H9 (cell line): ENCODE measurements around the gene CDH8. TPM values are rescaled to one million over a fixed set of nuclear protein-coding genes. Genes with fewer than 3 reads are reported as not detected.

ENCODE experiments used
- DNase-seq: peaks from one replicate; pipeline ENCODE4 v3.0.0-alpha.2; 2017
- H2AFZ ChIP-seq: one replicate; pipeline ENCODE4 v1.6.1; 2013; ENCODE audit warnings: mild to moderate bottlenecking, low read length, control low read depth, moderate library complexity
- H2AK5ac ChIP-seq: 2 replicates; pipeline ENCODE4 v1.6.1; 2013; ENCODE audit warnings: low read length, control low read depth, mixed read lengths; ENCODE audit not compliant: insufficient read length
- H2BK120ac ChIP-seq: one replicate; pipeline ENCODE4 v1.6.1; 2013; ENCODE audit warnings: low read depth, mild to moderate bottlenecking, low read length, control low read depth, inconsistent platforms; ENCODE audit not compliant: poor library complexity, severe bottlenecking
- H2BK12ac ChIP-seq: 2 replicates; pipeline ENCODE4 v1.6.1; 2013; ENCODE audit warnings: low read length, control low read depth, mixed read lengths, low read depth; ENCODE audit not compliant: insufficient read length
- H2BK15ac ChIP-seq: 2 replicates; pipeline ENCODE4 v1.6.1; 2013; ENCODE audit warnings: low read depth, low read length, control low read depth
- H2BK20ac ChIP-seq: one replicate; pipeline ENCODE4 v1.6.1; 2013; ENCODE audit warnings: low read depth, mild to moderate bottlenecking, low read length, control low read depth, inconsistent platforms; ENCODE audit not compliant: poor library complexity, severe bottlenecking
- H2BK5ac ChIP-seq: 2 replicates; pipeline ENCODE4 v1.6.1; 2013; ENCODE audit warnings: low read length, control low read depth, mixed read lengths; ENCODE audit not compliant: insufficient read length
- H3K14ac ChIP-seq: 2 replicates; pipeline ENCODE4 v1.6.1; 2013; ENCODE audit warnings: low read length, control low read depth; ENCODE audit not compliant: insufficient read depth
- H3K18ac ChIP-seq: 2 replicates; pipeline ENCODE4 v1.6.1; 2013; ENCODE audit warnings: low read depth, mild to moderate bottlenecking, mixed read lengths, low read length, control low read depth; ENCODE audit not compliant: insufficient read length
- H3K23ac ChIP-seq: 2 replicates; pipeline ENCODE4 v1.6.1; 2013; ENCODE audit warnings: low read length, control low read depth, mixed read lengths, low read depth; ENCODE audit not compliant: insufficient read length
- H3K23me2 ChIP-seq: 2 replicates; pipeline ENCODE4 v1.6.1; 2013; ENCODE audit warnings: low read depth, mild to moderate bottlenecking, mixed read lengths, low read length, control low read depth; ENCODE audit not compliant: insufficient read length, poor library complexity, severe bottlenecking
- H3K27ac ChIP-seq: 2 replicates; pipeline ENCODE4 v1.5.1; 2013; ENCODE audit warnings: low read length, control low read depth, mixed read lengths, low read depth; ENCODE audit not compliant: insufficient read length
- H3K27me3 ChIP-seq: 2 replicates; pipeline ENCODE4 v1.6.1; 2013; ENCODE audit warnings: low read length, control low read depth, inconsistent platforms; ENCODE audit not compliant: insufficient read depth
- H3K4ac ChIP-seq: 2 replicates; pipeline ENCODE4 v1.6.1; 2013; ENCODE audit warnings: low read depth, mild to moderate bottlenecking, control low read depth, inconsistent platforms, low read length, moderate library complexity
- H3K4me1 ChIP-seq: 2 replicates; pipeline ENCODE4 v1.6.1; 2013; ENCODE audit warnings: low read length, control low read depth, inconsistent platforms; ENCODE audit not compliant: insufficient read depth
- H3K4me2 ChIP-seq: 2 replicates; pipeline ENCODE4 v1.6.1; 2013; ENCODE audit warnings: low read length, control low read depth, mixed read lengths; ENCODE audit not compliant: insufficient read length, insufficient read depth
- H3K56ac ChIP-seq: 2 replicates; pipeline ENCODE4 v1.6.1; 2013; ENCODE audit warnings: low read depth, mild to moderate bottlenecking, mixed read lengths, low read length, control low read depth; ENCODE audit not compliant: insufficient read length
- H3K79me1 ChIP-seq: 2 replicates; pipeline ENCODE4 v1.6.1; 2013; ENCODE audit warnings: low read depth, mild to moderate bottlenecking, moderate library complexity, low read length, control low read depth, inconsistent platforms; ENCODE audit not compliant: insufficient read depth, poor library complexity, severe bottlenecking
- H3K79me2 ChIP-seq: 2 replicates; pipeline ENCODE4 v1.6.1; 2013; ENCODE audit warnings: low read length, control low read depth, inconsistent platforms; ENCODE audit not compliant: insufficient read depth
- H3K9ac ChIP-seq: 2 replicates; pipeline ENCODE4 v1.6.1; 2013; ENCODE audit warnings: low read length, control low read depth, mixed read lengths; ENCODE audit not compliant: insufficient read length; ENCODE audit errors: extremely low read depth
- H3K9me3 ChIP-seq: one replicate; pipeline ENCODE4 v1.6.1; 2013; ENCODE audit warnings: low read depth, low read length, inconsistent platforms; ENCODE audit not compliant: control insufficient read depth
- H3T11ph ChIP-seq: one replicate; pipeline ENCODE4 v1.6.1; 2013; ENCODE audit warnings: mild to moderate bottlenecking, low read length, control low read depth, inconsistent platforms
- H4K20me1 ChIP-seq: one replicate; pipeline ENCODE4 v1.6.1; 2013; ENCODE audit not compliant: control insufficient read depth, insufficient read length, insufficient read depth
- H4K5ac ChIP-seq: 2 replicates; pipeline ENCODE4 v1.6.1; 2013; ENCODE audit warnings: low read depth, mild to moderate bottlenecking, mixed read lengths, low read length, control low read depth; ENCODE audit not compliant: insufficient read length
- H4K8ac ChIP-seq: replicated peaks from 2 replicates; pipeline ENCODE4 v1.6.1; 2013; ENCODE audit warnings: low read length, control low read depth, mixed read lengths, low read depth; ENCODE audit not compliant: insufficient read length
- H4K91ac ChIP-seq: 2 replicates; pipeline ENCODE4 v1.6.1; 2013; ENCODE audit warnings: low read depth, mild to moderate bottlenecking, moderate library complexity, mixed read lengths, low read length, control low read depth; ENCODE audit not compliant: insufficient read length
- H3K27ac Mint-ChIP-seq, 3 experiments: 2 replicates in 2 of 3; 3 replicates in 1 of 3; pipeline ENCODE4 v1.8.0; 2020 to 2021; ENCODE audit warnings: mixed read lengths in 3 of 3, mild to moderate bottlenecking in 1 of 3, moderate library complexity in 1 of 3
- H3K27me3 Mint-ChIP-seq: 2 replicates; pipeline ENCODE4 v1.8.0; 2021; ENCODE audit warnings: low read depth, mild to moderate bottlenecking, moderate library complexity, mixed read lengths
- H3K36me3 Mint-ChIP-seq, 3 experiments: 2 replicates in 2 of 3; 3 replicates in 1 of 3; pipeline ENCODE4 v1.8.0; 2020 to 2021; ENCODE audit warnings: low read depth in 3 of 3, mixed read lengths in 3 of 3; ENCODE audit not compliant: insufficient read depth in 1 of 3
- H3K4me1 Mint-ChIP-seq, 2 experiments: 2 replicates each; pipeline ENCODE4 v1.8.0; 2020; ENCODE audit warnings: mixed read lengths in 2 of 2
- H3K4me3 Mint-ChIP-seq, 2 experiments: 2 replicates in 1 of 2; 3 replicates in 1 of 2; pipeline ENCODE4 v1.8.0; 2020 to 2021; ENCODE audit warnings: mild to moderate bottlenecking in 2 of 2, mixed read lengths in 2 of 2, moderate library complexity in 1 of 2
- H3K9me3 Mint-ChIP-seq, 2 experiments: 2 replicates in 1 of 2; 3 replicates in 1 of 2; pipeline ENCODE4 v1.8.0; 2020; ENCODE audit warnings: mild to moderate bottlenecking in 2 of 2, mixed read lengths in 2 of 2, moderate library complexity in 1 of 2
- WGBS: extraction: QIAGEN DNeasy Blood & Tissue Kit; methylation state at CpG from one replicate; pipeline ENCODE4 v1.1.7; 2013; ENCODE audit warnings: missing lambda C conversion rate, low lambda C conversion rate, mixed read lengths; ENCODE audit not compliant: insufficient read length; ENCODE audit errors: extremely low coverage; 5-methylcytosine and 5-hydroxymethylcytosine counted together
- total RNA-seq: library from RNA; stranded (reverse); gene quantifications from 2 replicates; pipeline ENCODE4 v1.2.1, GENCODE V29; 2021
- TF ChIP-seq, protein P1 (sequence below): fragments of 200-600 bp; sonication (generic); conservative IDR thresholded peaks from 3 replicates; pipeline ENCODE4 v1.8.0; 2021; ENCODE audit warnings: antibody characterized with exemption, mild to moderate bottlenecking

CDH8 gene
- total RNA-seq, 1 experiment from 2014 or later: 12.0 TPM

- no peaks in the 10 kb centered on the region for H3K79me2 ChIP-seq
- H3K9me3 Mint-ChIP-seq: no peaks in the 10 kb centered on the region
- H3K27me3 ChIP-seq: no peaks in the 10 kb centered on the region
- no CpG with 5 or more reads among the region's 4 CpGs for WGBS
- H3K18ac ChIP-seq: no peak overlapping the region
- H2BK120ac ChIP-seq: no peak overlapping the region
- H3K4me2 ChIP-seq: no peak overlapping the region
- no peaks in the 10 kb centered on the region for H4K20me1 ChIP-seq
- H3K4me3 Mint-ChIP-seq: no peak overlapping the region
- H3K14ac ChIP-seq: no peak overlapping the region
- no peak overlapping the region for H4K5ac ChIP-seq
- no peaks in the 10 kb centered on the region for H3K27me3 Mint-ChIP-seq
- no peak overlapping the region for H4K8ac ChIP-seq
- H2BK15ac ChIP-seq: no peak overlapping the region
- TF ChIP-seq, protein P1, sequence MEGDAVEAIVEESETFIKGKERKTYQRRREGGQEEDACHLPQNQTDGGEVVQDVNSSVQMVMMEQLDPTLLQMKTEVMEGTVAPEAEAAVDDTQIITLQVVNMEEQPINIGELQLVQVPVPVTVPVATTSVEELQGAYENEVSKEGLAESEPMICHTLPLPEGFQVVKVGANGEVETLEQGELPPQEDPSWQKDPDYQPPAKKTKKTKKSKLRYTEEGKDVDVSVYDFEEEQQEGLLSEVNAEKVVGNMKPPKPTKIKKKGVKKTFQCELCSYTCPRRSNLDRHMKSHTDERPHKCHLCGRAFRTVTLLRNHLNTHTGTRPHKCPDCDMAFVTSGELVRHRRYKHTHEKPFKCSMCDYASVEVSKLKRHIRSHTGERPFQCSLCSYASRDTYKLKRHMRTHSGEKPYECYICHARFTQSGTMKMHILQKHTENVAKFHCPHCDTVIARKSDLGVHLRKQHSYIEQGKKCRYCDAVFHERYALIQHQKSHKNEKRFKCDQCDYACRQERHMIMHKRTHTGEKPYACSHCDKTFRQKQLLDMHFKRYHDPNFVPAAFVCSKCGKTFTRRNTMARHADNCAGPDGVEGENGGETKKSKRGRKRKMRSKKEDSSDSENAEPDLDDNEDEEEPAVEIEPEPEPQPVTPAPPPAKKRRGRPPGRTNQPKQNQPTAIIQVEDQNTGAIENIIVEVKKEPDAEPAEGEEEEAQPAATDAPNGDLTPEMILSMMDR: no peak
- no peak overlapping the region for H2BK20ac ChIP-seq
- H3K56ac ChIP-seq: no peak overlapping the region
- H2AK5ac ChIP-seq: no peak overlapping the region
- no peaks in the 10 kb centered on the region for H3K36me3 Mint-ChIP-seq
- no peak overlapping the region for H2AFZ ChIP-seq
- H2BK5ac ChIP-seq: no peak overlapping the region
- no peak overlapping the region for H4K91ac ChIP-seq
- no peak overlapping the region for H3T11ph ChIP-seq
- no peaks in the 10 kb centered on the region for H3K9me3 ChIP-seq
- no peak overlapping the region for H3K9ac ChIP-seq
- H3K27ac Mint-ChIP-seq: no peak overlapping the region
- H3K79me1 ChIP-seq: no peaks in the 10 kb centered on the region
- no peak for DNase-seq
- no peak overlapping the region for H3K23ac ChIP-seq
- H2BK12ac ChIP-seq: no peak overlapping the region
- H3K4me1 Mint-ChIP-seq: peaks cover 5 to 7% of the 10 kb centered on the region in 2 experiments; a peak in 3 of 4 replicates
- H3K4me1 ChIP-seq: no peaks in the 10 kb centered on the region
- no peak overlapping the region for H3K27ac ChIP-seq
- H3K23me2 ChIP-seq: no peaks in the 10 kb centered on the region
- H3K4ac ChIP-seq: no peak overlapping the region
Measured at GRCh38 chr16:61611847-61612491, 424.3 kb downstream of the CDH8 start.
